Left hindlimb (tissue), 1 donor: ENCODE data around the gene CEP112.
"Not testable (repeated sequence)": the region's sequence is repeated elsewhere in the genome, so short reads cannot be mapped to it uniquely, and the experiment has no call there.

Experiments
- DNase-seq: peaks from one replicate; pipeline ENCODE4 v3.0.0-alpha.2; 2018

Gene CEP112

DNA sequence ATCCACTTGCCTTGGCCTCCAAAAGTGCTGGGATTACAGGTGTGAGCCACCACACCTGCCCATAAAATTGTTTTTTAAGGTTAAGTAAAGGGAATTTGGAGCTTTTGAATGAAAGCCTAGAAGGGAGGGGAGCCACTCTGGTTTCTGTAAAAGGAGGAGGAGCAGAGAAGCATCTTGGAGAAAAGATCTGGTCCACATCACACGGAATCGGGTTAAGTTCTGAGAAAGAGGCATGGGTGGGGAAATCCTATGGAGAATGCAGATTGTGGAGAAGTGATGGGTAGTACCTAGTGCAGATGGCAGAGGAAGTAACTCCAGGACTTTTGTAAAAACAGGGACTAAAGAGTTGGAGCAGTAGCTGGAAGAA lies 18.3 kb upstream of the CEP112 start:
- DNase-seq: no peak

DNA sequence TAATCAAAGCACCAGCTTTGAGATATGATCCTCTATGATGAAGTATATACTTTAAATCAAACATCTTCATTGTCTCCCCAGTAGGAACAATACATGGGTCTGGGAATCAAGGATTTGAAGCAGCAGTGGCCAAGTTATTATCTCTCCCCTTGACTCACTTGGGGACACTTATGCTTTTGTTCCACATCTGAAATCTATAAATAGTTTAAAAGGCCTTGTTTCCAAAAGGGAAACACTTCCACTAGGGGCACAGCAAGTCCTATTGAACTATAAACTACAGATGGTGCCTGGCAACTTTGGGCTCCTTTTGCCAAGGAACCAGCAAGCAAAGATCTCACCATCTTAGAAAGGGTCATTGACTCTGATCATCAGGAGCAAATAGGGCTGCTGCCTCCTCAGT lies 16.0 kb upstream of the CEP112 start:
- DNase-seq: no peak

DNA sequence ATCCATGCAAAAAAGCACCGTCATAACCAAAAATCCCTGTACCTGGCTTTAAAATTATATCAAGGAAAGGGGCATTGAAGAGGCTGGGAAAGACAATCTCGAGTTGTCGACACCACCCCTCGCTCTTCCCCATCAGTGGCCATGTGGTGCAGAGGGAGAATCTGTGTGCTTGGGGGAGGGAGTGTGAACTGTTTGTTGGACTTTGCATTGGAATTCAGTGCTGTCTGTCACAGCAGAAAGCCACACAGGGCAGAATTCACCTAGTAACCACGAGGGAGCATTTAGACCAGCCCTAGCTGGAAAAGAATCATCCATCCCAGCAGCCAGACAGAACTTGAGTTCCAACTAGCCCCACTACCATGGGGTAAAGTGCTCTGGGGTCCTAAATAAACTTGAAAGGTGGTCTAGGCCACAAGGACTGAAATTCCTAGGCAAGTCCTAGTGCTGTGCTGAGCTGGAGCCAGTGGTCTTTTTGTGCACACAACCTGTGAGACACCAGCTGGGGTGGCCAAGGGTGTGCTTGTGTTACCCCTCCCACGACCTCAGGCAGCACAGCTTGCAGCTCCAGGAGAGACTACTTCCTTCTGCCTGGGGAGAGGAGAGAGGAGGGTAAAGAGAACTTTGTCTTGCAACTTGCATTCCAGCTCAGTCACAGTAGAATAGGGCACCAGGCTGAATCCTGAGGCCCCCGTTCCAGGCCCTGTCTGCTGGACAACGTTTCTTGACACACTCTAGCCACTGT lies 11.5 kb upstream of the CEP112 start:
- DNase-seq: no peak

DNA sequence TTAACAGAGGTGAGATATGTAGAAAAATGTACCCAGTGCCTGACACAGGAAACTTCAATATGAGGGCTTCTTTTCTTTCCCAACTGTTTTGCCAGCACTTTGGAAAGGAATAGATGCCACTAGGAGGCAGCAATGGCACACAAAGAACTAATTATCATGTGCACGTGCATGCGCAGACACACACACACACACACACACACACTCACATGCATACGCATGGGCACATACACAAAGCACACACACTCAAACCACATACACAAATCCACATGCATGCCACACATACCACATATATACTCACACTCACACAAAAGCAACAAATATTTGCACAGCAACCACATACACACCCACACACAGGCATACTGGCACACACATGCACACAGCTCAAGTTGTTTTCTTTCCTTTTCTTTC lies 8.8 kb upstream of the CEP112 start:
- DNase-seq: peak; percentile 63

DNA sequence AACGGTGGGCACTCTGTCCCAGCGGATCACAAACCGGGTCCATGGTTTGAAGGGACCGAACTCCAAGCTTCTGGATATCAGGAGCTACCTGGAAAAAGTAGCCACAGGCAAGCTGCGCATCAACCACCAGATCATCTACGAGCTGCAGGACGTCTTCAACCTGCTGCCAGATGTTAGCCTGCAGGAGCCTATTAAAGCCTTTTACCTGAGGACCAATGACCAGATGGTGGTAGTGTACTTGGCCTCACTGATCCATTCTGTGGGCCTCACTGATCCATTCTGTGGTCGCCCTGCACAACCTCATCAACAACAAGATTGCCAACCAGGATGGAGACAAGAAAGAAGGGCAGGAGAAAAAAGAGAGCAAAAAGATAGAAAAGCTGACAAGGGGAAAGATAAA lies 6.3 kb upstream of the CEP112 start:
- no peak for DNase-seq

DNA sequence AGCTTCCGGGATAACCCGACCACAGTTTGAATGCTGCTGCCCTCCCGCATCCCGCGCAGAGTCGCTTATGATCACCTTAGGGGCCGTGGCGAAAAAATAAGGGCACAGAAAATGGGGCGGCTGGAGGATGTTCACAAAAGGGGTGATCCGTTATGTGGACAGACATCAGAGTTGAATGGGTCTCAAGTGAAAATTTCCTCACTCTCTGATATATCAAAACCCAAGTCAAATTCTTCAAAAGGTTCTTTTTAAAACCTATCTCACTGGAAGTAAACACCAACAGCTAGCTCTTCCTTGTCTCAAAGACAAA lies 400 bp upstream of the CEP112 start:
- no peak for DNase-seq

DNA sequence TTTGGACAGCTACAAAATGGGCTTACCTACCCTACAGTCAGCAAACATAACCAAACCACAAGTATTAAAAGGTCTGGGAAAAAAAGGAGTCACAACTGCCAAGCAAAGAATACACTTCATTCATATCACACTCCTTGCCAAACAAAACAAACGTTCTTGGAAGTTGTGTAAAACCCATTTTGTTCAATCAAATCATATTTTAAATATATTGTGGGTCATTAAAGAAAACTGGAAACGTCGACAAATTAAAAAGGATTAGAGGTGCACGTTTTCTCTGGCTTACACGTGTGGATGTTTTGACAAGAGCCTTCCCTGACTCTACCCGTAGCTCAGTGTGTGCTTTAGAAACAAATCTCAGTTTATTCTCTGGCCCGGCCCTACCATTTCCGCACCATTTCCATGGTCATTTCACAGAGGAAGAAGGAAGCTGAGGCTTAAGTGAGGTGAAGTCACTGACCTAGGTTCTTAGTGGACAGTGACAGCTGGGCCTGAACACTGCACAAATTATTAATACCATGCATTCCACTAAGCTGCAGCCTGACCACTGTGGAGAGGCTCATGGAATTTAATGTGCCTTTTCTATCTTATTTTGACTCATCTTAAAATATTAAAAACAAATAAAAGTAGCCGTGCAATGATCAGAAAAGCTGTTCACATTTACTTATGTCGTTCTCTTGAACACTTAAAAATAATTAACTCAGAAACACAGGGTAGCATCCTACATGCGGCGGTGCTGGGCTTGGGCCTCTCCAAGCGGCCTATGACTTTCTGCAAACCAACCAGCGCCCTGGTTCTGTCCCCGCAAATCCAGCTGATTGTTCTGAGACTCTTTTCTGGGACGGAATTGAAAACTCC lies 968 bp downstream of the CEP112 start:
- DNase-seq: no peak

DNA sequence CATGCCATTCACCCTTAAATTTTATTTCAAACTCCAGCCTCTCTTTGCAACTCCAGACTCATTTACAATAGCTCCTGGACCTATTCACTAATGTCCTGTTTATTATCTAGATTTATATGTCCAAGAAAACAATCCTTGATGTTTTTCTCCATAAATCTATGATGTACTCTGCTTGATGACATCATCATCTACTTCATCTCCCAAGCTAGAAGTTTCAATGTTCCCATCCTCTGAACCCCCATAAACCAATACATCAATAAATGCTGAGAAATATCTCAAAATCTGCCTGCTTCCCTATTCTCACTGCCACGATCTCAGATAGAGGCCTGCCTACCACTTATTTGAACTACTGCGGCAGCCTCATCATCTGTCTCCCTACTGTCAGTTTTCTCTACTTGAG lies 4.2 kb downstream of the CEP112 start:
- no peak for DNase-seq

DNA sequence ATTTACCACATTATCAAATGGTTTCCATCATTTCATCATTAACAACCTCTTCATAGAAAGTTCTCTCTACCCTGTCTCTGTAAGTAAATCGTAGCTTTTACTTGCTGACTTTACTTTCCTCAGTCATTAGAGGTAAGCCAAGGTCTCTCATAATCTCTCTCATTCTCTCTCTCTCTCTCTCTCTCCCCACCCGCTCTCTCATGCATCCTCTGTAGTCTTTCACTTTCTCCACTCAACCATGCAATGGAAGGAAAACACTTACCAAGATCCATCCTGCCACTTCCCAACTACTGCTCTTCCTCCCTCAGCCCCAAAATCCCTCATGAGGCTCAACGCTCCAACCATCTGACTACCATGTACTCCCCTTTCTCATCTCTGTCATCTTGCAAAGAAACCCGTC lies 6.1 kb downstream of the CEP112 start:
- no peak for DNase-seq

DNA sequence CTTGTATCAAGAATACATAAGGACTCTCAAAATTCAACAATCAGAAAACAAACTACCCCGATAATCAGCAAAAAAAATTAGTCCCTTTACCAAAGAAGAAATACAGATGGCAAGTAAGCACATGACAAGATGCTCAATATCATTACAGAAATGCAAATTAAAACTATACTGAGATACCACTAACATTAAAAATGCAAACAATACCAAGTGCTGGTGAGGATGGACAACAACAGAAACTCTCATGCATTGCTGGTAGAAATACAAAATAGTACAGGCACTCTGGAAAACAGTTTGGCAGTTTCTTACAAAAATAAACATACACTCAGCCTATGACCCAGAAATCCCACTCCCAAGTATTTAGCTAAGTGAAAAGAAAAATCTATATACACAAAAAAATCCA lies 7.5 kb downstream of the CEP112 start:
- DNase-seq: no peak

DNA sequence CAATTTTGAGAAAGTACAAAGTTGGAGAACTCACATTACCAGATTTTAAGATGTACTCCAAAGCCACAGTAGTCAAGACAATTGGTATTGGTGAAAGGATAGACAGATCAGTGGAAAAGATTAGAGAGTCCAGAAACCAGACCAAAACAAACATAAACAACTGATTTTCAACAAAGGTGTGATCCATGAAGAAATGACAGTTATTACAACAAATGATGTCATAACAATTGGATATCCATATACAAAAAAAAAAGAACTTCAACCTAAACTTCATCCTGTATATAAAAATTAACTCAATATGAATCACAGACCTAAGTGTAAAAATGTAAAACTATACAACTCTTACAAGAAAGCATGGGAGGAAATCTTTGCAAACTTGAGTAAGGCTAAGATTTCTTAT lies 8.4 kb downstream of the CEP112 start:
- no peak for DNase-seq

DNA sequence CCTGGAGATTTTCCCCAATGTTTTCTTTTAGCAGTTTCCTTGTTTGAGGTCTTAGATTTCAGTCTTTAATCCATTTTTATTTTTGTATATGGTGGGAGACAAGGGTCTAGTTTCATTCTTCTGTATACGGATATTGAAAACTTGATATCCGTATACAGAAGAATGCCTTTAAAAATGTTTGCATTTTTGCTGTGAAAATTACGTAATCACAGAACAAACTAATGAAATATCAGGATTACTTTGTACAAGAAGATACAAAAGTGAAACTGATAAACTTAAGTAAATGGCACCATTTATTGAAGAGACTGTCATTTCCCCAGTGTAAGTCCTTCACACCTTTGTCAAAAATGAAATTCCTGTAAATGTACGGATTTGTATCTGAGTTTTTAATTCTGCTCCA lies 13.3 kb downstream of the CEP112 start:
- no peak for DNase-seq

DNA sequence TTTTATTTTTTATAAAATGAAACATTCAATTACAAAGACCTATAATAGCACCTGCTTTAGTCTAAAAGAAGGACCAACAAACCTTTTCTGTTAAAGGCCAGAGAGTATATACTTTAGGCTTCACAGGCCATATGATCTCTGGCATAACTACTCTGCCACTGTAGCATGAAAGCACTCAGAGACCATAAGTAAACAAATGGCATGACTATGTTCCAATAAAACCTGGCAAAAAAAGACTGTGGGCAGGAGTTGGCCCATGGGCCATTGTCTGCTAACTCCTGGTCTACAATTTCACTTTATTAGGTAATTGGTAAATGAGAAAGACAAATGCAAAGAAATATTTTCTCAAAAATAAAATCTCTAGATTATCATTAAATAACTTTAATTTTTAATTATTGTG lies 14.9 kb downstream of the CEP112 start:
- DNase-seq: no peak

DNA sequence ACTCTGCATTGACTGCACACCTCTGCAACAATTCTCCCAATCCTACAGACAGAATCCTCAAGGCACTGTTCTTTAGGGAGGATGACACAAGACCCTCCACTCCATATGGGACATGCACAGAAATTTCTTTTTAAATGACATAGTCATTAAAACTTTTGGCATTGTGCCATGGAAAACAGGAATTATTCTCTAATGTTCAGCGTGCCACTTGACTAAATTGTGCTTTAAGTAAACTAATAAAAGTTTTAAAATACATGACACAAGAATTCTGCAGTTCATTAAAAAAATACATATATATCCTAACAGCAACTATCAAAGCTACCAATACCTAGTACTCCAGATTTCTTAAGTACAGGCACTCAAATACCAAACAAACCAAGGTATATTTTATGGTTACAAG lies 16.0 kb downstream of the CEP112 start:
- DNase-seq: no peak

DNA sequence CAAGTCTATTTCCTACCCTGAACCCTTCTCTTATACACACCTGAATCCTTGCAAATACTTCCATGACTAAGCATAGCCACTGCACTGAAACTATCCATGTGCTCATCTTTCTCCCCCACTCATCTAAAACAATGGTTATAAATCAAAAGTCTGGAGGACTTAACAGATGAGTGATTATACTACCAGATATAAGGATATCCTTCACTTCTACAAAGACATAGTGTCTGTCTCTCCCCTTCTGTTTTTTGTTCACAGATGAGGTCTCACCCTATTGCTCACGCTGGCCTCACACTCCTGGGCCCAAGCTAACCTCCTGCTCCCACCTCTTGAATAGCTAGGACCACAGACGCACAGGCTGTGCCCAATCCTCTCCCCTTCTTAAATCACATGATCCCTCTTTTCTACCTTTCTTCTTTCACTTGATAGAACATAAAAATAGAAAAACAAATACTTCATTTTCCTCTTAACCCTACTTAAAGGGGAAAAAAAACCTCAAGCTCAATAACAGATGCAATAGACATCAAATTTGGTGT lies 19.2 kb downstream of the CEP112 start:
- DNase-seq: no peak

DNA sequence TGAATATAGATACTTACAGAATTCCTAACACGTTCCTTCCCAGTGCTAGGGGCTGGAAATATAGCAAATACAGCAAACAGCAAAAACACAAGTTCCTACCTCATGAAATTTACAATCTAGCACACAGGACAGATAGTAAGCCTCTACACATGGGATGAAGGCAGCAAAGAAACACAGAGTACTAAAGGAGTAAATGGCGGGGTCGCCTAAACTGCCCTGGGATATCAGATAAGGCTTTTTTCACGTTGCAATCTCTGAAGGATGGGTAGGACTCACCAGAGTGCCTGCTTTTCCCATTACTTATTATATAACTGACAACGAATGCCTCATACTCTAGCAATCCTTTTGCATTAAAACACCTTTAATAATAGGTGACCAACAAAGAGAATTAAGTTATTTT lies 19.8 kb downstream of the CEP112 start:
- no peak for DNase-seq

DNA sequence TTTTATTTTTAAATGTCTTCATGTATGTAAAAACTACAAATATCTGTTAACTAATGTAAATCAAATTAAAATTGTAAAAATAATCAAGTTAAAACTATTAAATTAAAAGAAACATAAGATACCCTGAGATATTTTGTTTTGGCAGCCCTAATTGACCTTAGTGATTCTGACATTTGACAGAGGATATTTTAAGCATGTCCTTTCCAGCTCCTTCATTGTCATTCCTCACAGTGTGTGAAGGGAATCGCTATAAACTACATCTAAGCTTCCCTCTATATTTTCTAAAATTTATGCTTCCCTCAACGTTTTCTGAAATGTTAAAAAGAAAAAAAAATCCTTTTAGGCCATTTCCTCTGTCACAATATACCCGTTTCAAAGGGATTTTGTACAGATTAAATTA lies 20.2 kb downstream of the CEP112 start:
- DNase-seq: no peak

DNA sequence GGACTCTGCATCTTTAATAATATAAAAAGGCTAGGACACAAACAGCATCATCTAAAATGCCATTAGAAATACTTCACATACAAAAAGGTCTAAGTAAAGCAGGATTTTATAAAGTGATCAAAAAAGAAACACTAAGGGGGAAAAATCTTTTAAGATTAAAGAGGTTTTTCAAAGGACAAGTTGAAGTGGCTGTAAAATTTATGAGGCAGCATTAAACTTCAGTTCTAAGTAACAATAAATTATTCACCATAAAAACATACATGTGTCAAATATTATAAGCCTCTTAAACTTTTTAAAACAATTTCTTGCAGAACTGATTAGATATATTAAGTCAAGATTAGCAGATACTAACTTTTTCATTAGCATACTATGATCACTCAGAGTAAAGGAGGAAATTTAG lies 20.8 kb downstream of the CEP112 start:
- no peak for DNase-seq

DNA sequence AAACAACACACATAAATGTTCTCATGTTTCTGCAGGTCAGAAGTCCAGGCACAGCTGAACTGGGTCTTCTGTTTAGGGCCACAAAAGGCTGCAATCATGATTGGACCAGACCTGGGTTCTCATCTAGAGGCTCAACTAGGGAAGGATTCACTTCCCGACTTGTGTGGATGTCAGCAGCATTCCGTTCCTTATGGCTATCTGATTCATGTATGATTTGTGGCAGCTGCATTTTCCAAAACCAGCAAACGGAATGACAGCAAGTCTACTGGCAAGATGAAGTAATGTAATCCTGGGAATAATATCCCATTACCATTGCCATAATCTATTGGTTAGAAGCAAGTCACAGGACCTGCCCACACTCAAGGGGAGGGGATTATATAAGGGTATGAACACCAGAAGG lies 22.1 kb downstream of the CEP112 start:
- no peak for DNase-seq

DNA sequence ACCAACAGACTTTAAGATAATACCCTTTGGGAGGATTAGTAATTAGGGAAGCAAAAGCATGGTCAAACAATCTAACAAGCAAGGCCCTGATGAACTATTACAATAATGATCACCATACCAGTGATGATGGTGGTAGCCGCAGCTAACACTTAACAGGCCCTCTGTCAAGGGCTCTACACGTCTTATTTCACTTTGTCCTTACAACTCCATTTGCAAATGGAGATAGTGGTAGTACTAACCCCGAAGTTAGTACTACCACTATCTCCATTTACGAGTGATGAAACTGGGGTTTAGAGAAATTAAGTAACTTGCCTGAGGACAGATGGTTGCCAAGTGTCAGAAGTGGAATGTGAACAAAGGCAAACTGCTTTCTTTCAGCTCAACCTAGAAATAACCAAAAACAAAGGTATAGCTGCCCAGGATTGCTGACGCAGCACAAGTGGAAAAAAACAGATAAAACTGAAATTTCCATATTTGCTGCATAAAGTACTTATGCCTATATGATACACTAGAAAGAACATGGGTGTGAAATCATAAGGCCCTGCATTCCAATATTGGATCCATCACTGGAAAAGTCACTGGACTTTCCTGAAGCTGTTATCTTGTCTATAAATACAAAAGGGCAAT lies 24.6 kb downstream of the CEP112 start:
- DNase-seq: no peak

DNA sequence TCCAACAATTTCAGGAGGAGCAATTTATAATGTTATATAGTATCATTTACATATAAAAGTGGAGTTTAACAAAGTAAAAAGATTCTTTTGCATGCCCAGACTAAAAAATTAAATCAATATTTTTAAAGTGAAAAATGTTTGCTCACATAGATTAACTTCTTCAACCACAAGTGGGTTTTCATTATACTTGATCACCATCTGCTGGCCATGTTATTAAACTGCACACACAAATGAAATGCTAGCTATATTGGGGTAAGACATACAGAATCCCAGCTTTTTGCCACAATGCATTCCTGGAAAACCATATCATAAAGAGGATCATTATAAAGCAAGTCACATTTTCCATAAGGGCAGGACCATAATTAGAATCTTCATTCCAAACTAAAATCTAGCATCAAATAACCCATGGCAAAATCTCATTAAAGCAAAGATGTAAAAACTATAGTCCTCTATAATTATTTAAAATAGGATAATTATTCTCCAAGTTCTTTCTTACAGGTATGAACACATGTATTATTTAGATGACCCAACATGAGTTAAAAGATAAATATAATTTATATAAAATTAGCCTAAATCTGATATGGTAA lies 26.3 kb downstream of the CEP112 start:
- DNase-seq: no peak

DNA sequence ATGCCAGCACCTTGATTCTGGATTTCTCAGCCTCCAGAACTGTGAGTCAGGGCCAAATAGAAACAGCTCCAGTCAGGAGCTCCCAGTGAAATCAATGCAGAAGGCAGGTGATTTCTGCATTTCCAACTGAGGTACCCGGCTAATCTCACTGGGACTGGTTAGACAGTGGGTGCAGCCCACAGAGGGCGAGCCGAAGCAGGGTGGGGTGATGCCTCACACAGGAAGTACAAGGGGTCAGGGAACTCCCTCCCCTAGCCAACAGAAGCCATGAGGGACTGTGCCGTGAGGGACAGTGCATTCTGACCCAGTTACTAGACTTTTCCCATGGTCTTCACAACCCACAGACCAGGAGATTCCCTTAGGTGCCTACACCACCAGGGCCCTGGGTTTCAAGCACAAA lies 36.9 kb downstream of the CEP112 start:
- DNase-seq: not testable (repeated sequence)

DNA sequence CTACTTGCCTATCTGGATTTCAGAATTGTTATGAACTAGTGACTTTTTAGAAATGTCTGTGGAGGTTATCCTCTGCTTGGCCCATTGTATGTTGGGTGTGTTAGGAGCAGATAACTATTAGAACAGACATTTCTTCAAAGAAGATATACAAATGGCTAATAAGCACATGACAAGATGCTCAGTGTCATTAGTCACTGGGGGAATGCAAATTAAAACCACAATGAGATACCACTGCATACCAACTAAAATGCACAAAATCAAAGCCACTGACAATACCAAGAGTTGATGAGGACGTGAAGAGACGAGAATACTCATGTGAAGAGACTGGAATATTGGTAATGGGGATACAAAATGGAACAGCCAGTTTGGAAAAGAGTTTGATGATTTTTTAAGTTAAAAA lies 39.2 kb downstream of the CEP112 start:
- no peak for DNase-seq

DNA sequence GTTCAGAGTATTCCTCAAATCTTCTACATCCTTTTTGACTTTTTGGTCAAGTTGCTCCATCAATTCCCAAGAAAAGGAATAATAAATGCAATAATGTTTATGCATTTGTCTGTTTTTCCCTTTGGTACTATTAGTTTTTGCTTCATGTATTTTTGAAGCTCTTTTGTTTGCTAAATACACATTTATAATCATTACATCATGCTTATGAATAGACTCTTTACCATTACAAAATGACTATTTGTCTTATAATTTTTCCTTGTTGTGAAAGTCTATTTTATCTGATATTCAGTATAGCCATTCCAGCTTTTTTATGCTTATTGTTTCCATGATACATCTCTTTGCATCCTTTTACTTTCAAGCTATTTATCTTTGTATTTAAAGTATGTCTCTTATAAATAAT lies 41.2 kb downstream of the CEP112 start:
- no peak for DNase-seq
